ENCODE data around the gene APOL5. TPM values are rescaled to one million over a fixed set of nuclear protein-coding genes. Genes with fewer than 3 reads are reported as not detected.
A peak's percentile ranks its signal among the peaks of the same experiment; 100 is the strongest.

Gene APOL5
- total RNA-seq, 2 experiments from 2014 or later, result not detected

GRCh38 chr22:35739931-35740380 lies 22.3 kb downstream of the APOL5 start:
- ATAC-seq (no peak), DNase-seq (no peak)
- no peaks in the 10 kb centered on the region for H3K36me3 Mint-ChIP-seq
- H3K27ac Mint-ChIP-seq, result no peak overlapping the region
- H3K4me3 Mint-ChIP-seq, result no peak overlapping the region
- H3K27me3 Mint-ChIP-seq, result peaks cover 4% of the 10 kb centered on the region
- no peaks in the 10 kb centered on the region for H3K4me1 Mint-ChIP-seq
- CTCF ChIA-PET, result interaction anchor here (1.1 kb wide), 1 partner anchor 118 kb away, joined by 3 read pairs; no protein-coding TSS in a partner anchor
- no peaks in the 10 kb centered on the region for H3K9me3 Mint-ChIP-seq (ENCODE audit: low read depth)

GRCh38 chr22:35740616-35741015 lies 22.9 kb downstream of the APOL5 start:
- H3K36me3 Mint-ChIP-seq, result no peaks in the 10 kb centered on the region
- H3K4me3 Mint-ChIP-seq, result no peak overlapping the region
- CTCF ChIA-PET, result no interaction called here
- no peaks in the 10 kb centered on the region for H3K9me3 Mint-ChIP-seq (ENCODE audit: low read depth)
- DNase-seq, result peak; percentile 16
- no peak overlapping the region for H3K27ac Mint-ChIP-seq
- H3K4me1 Mint-ChIP-seq, result no peaks in the 10 kb centered on the region
- peaks cover 4% of the 10 kb centered on the region for H3K27me3 Mint-ChIP-seq
- ATAC-seq, result no peak

- Mint-ChIP-seq H3K36me3 (no peaks in the 10 kb centered on the region), H3K9me3 (ENCODE audit: low read depth) (no peaks in the 10 kb centered on the region), H3K4me1 (no peaks in the 10 kb centered on the region), H3K4me3 (no peak overlapping the region), H3K27ac (no peak overlapping the region), H3K27me3 (peaks cover 4% of the 10 kb centered on the region)
- CTCF ChIA-PET, result no interaction called here
- no peak for ATAC-seq
- DNase-seq, result no peak
These were observed 24.8 kb downstream of the APOL5 start for GRCh38 chr22:35742342-35743100.

DNA sequence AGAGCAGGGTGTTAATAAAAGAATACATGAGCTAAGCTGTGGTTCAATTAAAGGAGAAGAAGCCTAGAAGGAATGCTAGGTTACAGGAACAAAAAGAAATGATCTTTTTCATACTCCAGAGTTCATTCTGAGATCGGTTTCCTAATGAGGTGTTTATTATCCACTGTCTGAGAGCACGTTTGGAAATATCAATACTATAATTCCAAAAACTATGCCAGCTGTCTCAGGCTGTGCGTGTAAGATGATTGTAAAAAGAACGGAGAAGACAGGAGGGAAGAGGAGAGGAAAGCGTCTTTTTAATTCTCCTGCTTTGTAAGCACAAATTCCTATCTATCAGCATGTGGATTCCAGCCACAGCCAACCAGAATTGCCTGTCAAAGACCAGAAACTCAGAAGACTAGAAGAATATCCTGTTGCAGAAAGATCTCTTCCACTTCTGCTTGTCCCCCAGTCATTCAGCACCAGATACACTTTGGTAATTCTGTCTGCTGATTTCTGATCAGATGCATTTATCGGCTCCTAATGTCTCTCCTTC lies 25.7 kb downstream of the APOL5 start:
- Mint-ChIP-seq H3K9me3 (ENCODE audit: low read depth) (no peaks in the 10 kb centered on the region), H3K27ac (no peak overlapping the region)
- no peak for ATAC-seq

DNA sequence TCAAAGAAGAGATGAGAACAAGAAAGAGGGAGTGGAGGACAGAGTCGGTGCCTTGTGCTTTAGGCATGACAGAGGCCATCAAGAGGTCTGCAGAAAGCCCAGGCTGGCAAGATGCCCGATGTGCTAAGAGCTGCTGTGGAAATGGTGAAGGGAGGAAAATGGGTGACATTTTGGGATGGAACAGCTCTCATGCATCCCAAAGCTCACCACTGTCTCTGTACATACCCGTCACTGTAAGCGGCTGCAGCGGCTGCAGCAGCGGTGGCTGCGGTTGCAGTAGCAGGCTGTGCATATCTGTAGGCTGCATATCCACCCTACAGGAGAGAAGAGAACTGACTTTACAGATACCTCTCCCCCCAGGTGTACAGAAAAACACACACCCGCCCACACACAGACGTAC lies 28.6 kb downstream of the APOL5 start:
- peaks cover 6% of the 10 kb centered on the region for H3K27me3 Mint-ChIP-seq
- H3K9me3 Mint-ChIP-seq (ENCODE audit: low read depth), result no peaks in the 10 kb centered on the region
- DNase-seq (no peak), ATAC-seq (no peak)
- CTCF ChIA-PET, result no interaction called here
- no peak overlapping the region for H3K4me3 Mint-ChIP-seq
- H3K36me3 Mint-ChIP-seq, result no peaks in the 10 kb centered on the region
- no peaks in the 10 kb centered on the region for H3K4me1 Mint-ChIP-seq
- no peak overlapping the region for H3K27ac Mint-ChIP-seq

More for the DNA sequence above, 25.7 kb downstream of the APOL5 start:
- Mint-ChIP-seq H3K4me3 (no peak overlapping the region), H3K4me1 (no peaks in the 10 kb centered on the region), H3K36me3 (no peaks in the 10 kb centered on the region), H3K27me3 (peaks cover 4% of the 10 kb centered on the region)
- CTCF ChIA-PET, result no interaction called here
- no peak for DNase-seq

DNA sequence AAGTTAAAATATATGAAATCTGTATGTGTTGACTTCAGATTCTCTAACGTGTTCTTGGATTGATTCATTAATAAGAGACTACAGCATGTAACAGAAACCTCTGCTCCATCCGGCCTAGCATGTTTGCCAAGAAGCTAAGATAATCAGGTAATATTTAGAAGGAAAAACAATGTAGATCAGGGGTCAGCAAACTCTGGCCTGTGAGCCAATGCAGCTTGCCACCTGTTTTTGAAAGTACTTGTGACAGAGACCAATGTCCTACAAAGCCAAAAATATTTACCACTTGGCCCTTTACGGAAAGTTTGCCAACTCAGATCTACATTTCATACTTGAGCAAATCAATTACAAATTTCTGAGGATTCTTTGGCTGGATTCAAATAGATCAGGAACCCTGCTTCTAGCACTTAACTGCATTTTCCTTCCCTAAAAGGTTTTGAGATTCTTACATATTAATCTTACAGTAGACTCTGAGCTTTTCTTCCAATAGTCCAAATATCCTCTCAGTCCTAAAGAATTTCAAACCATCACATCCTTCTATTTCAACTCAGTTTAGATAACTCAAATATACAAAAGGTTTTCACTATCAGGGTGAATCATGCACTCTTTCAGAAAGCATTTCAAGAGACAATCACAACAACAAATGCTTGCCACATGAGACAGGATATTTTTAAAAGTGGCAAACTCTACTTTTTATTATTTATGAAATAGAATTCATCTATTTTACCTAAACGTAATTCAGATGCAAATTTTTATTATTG lies 29.5 kb downstream of the APOL5 start:
- CTCF ChIA-PET, result no interaction called here
- no peaks in the 10 kb centered on the region for H3K4me1 Mint-ChIP-seq
- DNase-seq (no peak), ATAC-seq (no peak)
- no peak overlapping the region for H3K27ac Mint-ChIP-seq
- H3K4me3 Mint-ChIP-seq, result no peak overlapping the region
- H3K27me3 Mint-ChIP-seq, result peaks cover 6% of the 10 kb centered on the region
- H3K36me3 Mint-ChIP-seq, result no peaks in the 10 kb centered on the region
- no peaks in the 10 kb centered on the region for H3K9me3 Mint-ChIP-seq (ENCODE audit: low read depth)

- no peak overlapping the region for H3K4me3 Mint-ChIP-seq
- no peaks in the 10 kb centered on the region for H3K36me3 Mint-ChIP-seq
- no peak overlapping the region for H3K27ac Mint-ChIP-seq
- H3K4me1 Mint-ChIP-seq, result peaks cover 4% of the 10 kb centered on the region
- DNase-seq (no peak), ATAC-seq (no peak)
- no peaks in the 10 kb centered on the region for H3K9me3 Mint-ChIP-seq (ENCODE audit: low read depth)
- CTCF ChIA-PET, result no interaction called here
- peaks cover 6% of the 10 kb centered on the region for H3K27me3 Mint-ChIP-seq
These were observed 32.1 kb downstream of the APOL5 start for GRCh38 chr22:35749808-35750207.

GRCh38 chr22:35752006-35752862 lies 34.6 kb downstream of the APOL5 start:
- CTCF ChIA-PET, result interaction anchor here (1.0 kb wide), 1 partner anchor 313 kb away, joined by 3 read pairs; no protein-coding TSS in a partner anchor
- Mint-ChIP-seq H3K36me3 (no peaks in the 10 kb centered on the region), H3K9me3 (ENCODE audit: low read depth) (no peaks in the 10 kb centered on the region), H3K4me1 (peaks cover 7% of the 10 kb centered on the region), H3K4me3 (no peak overlapping the region), H3K27ac (no peak overlapping the region), H3K27me3 (peaks cover 6% of the 10 kb centered on the region)
- ATAC-seq (no peak), DNase-seq (no peak)

- Mint-ChIP-seq H3K36me3 (no peaks in the 10 kb centered on the region), H3K27ac (no peak overlapping the region), H3K4me3 (no peak overlapping the region), H3K27me3 (peaks cover 6% of the 10 kb centered on the region), H3K9me3 (ENCODE audit: low read depth) (no peaks in the 10 kb centered on the region), H3K4me1 (peaks cover 7% of the 10 kb centered on the region)
- CTCF ChIA-PET, result interaction anchor here (1.0 kb wide), 1 partner anchor 313 kb away, joined by 3 read pairs; no protein-coding TSS in a partner anchor
- DNase-seq (no peak), ATAC-seq (no peak)
These were observed 35.2 kb downstream of the APOL5 start for GRCh38 chr22:35752863-35753189.

GRCh38 chr22:35754761-35755160 lies 37.1 kb downstream of the APOL5 start:
- no peaks in the 10 kb centered on the region for H3K9me3 Mint-ChIP-seq (ENCODE audit: low read depth)
- CTCF ChIA-PET, result no interaction called here
- no peak overlapping the region for H3K27ac Mint-ChIP-seq
- ATAC-seq (no peak), DNase-seq (no peak)
- no peaks in the 10 kb centered on the region for H3K36me3 Mint-ChIP-seq
- H3K4me1 Mint-ChIP-seq, result peaks cover 7% of the 10 kb centered on the region
- no peaks in the 10 kb centered on the region for H3K27me3 Mint-ChIP-seq
- H3K4me3 Mint-ChIP-seq, result no peak overlapping the region

- no peaks in the 10 kb centered on the region for H3K36me3 Mint-ChIP-seq
- no peak overlapping the region for H3K4me3 Mint-ChIP-seq
- no peaks in the 10 kb centered on the region for H3K9me3 Mint-ChIP-seq (ENCODE audit: low read depth)
- no peak overlapping the region for H3K27ac Mint-ChIP-seq
- ATAC-seq (no peak), DNase-seq (no peak)
- no peaks in the 10 kb centered on the region for H3K27me3 Mint-ChIP-seq
- peaks cover 7% of the 10 kb centered on the region for H3K4me1 Mint-ChIP-seq
- CTCF ChIA-PET, result interaction anchor here (0.6 kb wide), 1 partner anchor 340 kb away, joined by 5 read pairs; no protein-coding TSS in a partner anchor
These were observed 39.0 kb downstream of the APOL5 start for GRCh38 chr22:35756722-35757121.

- Mint-ChIP-seq H3K4me3 (no peak overlapping the region), H3K27me3 (no peaks in the 10 kb centered on the region), H3K36me3 (no peaks in the 10 kb centered on the region), H3K9me3 (ENCODE audit: low read depth) (no peaks in the 10 kb centered on the region), H3K4me1 (peaks cover 7% of the 10 kb centered on the region), H3K27ac (no peak overlapping the region)
- CTCF ChIA-PET, result no interaction called here
- DNase-seq (no peak), ATAC-seq (no peak)
These were observed 40.7 kb downstream of the APOL5 start for GRCh38 chr22:35758394-35758793.

DNA sequence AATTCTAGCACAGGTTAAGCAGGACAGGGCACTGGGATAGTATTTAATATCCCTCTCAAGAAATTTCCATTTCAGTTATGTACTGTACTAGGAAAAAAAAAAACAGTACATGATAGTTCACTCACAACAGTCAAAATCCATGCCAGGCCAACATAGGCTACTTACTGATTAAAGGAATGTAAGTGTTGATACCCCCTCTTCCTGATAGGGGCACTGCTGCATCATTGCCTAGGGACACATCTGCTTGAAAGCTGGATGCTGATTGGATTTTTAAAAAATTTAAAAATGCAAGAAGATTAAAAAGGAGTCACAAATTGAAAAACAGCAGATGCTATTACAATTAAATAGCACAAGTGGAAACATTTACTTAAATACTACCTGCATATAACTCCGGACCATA lies 43.4 kb downstream of the APOL5 start:
- CTCF ChIA-PET, result no interaction called here

More for the DNA sequence above, 43.4 kb downstream of the APOL5 start:
- H3K4me3 Mint-ChIP-seq, result no peak overlapping the region
- DNase-seq (no peak), ATAC-seq (no peak)
- H3K4me1 Mint-ChIP-seq, result no peaks in the 10 kb centered on the region
- H3K36me3 Mint-ChIP-seq, result no peaks in the 10 kb centered on the region
- H3K27me3 Mint-ChIP-seq, result peaks cover 6% of the 10 kb centered on the region
- no peaks in the 10 kb centered on the region for H3K9me3 Mint-ChIP-seq (ENCODE audit: low read depth)
- no peak overlapping the region for H3K27ac Mint-ChIP-seq

Measured in activated CD8-positive, alpha-beta memory T cell treated with anti-CD3 and anti-CD28 coated beads, Interleukin-2, amount 10 ng/mL, durations not matched to agents 7 days and 5 days (primary cell).